Stimulated activated naive CD4-positive, alpha-beta T cell treated with Interleukin-2 at 50 U/mL for 16 hours (primary cell): Measurements from ENCODE around the gene CCDC18.
"Not testable (repeated sequence)": the region's sequence is repeated elsewhere in the genome, so short reads cannot be mapped to it uniquely, and the experiment has no call there.

Experiments used
- DNase-seq: peaks from one replicate; lab custom pipeline; 2025; lab: John Stamatoyannopoulos, UW

The CCDC18 gene

GRCh38 chr1:93243233-93243632 lies 62.7 kb downstream of the CCDC18 start:
- DNase-seq, result not testable (repeated sequence)

GRCh38 chr1:93244298-93245069 lies 64.0 kb downstream of the CCDC18 start:
- no peak for DNase-seq

GRCh38 chr1:93251966-93252365 lies 71.4 kb downstream of the CCDC18 start:
- DNase-seq, result no peak

GRCh38 chr1:93252598-93252997 lies 72.1 kb downstream of the CCDC18 start:
- no peak for DNase-seq

- DNase-seq, result no peak
Measured at GRCh38 chr1:93253516-93253915, 73.0 kb downstream of the CCDC18 start.

GRCh38 chr1:93255222-93256079 lies 74.9 kb downstream of the CCDC18 start:
- DNase-seq, result no peak

GRCh38 chr1:93256433-93256832 lies 75.9 kb downstream of the CCDC18 start:
- no peak for DNase-seq

GRCh38 chr1:93257889-93258288 lies 77.4 kb downstream of the CCDC18 start:
- DNase-seq, result no peak

GRCh38 chr1:93260726-93261125 lies 80.2 kb downstream of the CCDC18 start:
- not testable (repeated sequence) for DNase-seq

- no peak for DNase-seq
Measured at GRCh38 chr1:93262645-93263044, 82.1 kb downstream of the CCDC18 start.

- not testable (repeated sequence) for DNase-seq
Measured at GRCh38 chr1:93268888-93269287, 88.4 kb downstream of the CCDC18 start.

- not testable (repeated sequence) for DNase-seq
Measured at GRCh38 chr1:93275262-93275633, 94.7 kb downstream of the CCDC18 start.

- DNase-seq, result no peak
Measured at GRCh38 chr1:93275634-93276295, 95.2 kb downstream of the CCDC18 start.

- not testable (repeated sequence) for DNase-seq
Measured at GRCh38 chr1:93277530-93277929, 97.0 kb downstream of the CCDC18 start.

- no peak for DNase-seq
Measured at GRCh38 chr1:93283496-93283895, 103.0 kb downstream of the CCDC18 start.

- no peak for DNase-seq
Measured at GRCh38 chr1:93288558-93288957, 108.0 kb downstream of the CCDC18 start.

GRCh38 chr1:93296555-93297154 lies 116.1 kb downstream of the CCDC18 start:
- no peak for DNase-seq

GRCh38 chr1:93301131-93301530 lies 120.6 kb downstream of the CCDC18 start:
- no peak for DNase-seq

GRCh38 chr1:93302078-93302477 lies 121.6 kb downstream of the CCDC18 start:
- DNase-seq, result no peak

- DNase-seq, result peak; percentile 19
Measured at GRCh38 chr1:93304716-93305138, 124.2 kb downstream of the CCDC18 start.

GRCh38 chr1:93306920-93307319 lies 126.4 kb downstream of the CCDC18 start:
- DNase-seq, result no peak

GRCh38 chr1:93313026-93313425 lies 132.5 kb downstream of the CCDC18 start:
- no peak for DNase-seq
